ENCODE results near the gene SERPINB5.

SERPINB5 gene

GRCh38 chr18:63528863-63529492, 52.2 kb downstream of the SERPINB5 start:
- DNase-seq (ENCODE audit: low spot score), result no peak

- DNase-seq (ENCODE audit: low spot score), result no peak
Observed at GRCh38 chr18:63532471-63532870, 55.7 kb downstream of the SERPINB5 start.

GRCh38 chr18:63534615-63535014, 57.9 kb downstream of the SERPINB5 start:
- no peak for DNase-seq (ENCODE audit: low spot score)

GRCh38 chr18:63539904-63540510, 63.2 kb downstream of the SERPINB5 start:
- no peak for DNase-seq (ENCODE audit: low spot score)

- DNase-seq (ENCODE audit: low spot score), result no peak
Observed at GRCh38 chr18:63542069-63542468, 65.3 kb downstream of the SERPINB5 start, which contains the start of gene SERPINB12. SERPINB12 (plus strand) TSS chr18:63542369; CDS start chr18:63556160, 13,791 bp downstream.

GRCh38 chr18:63544017-63544416, 67.3 kb downstream of the SERPINB5 start:
- DNase-seq (ENCODE audit: low spot score), result no peak

- DNase-seq (ENCODE audit: low spot score), result no peak
Observed at GRCh38 chr18:63545000-63545399, 68.2 kb downstream of the SERPINB5 start.

- DNase-seq (ENCODE audit: low spot score), result no peak
Observed at GRCh38 chr18:63550068-63550467, 73.3 kb downstream of the SERPINB5 start.

GRCh38 chr18:63551769-63552168, 75.0 kb downstream of the SERPINB5 start:
- no peak for DNase-seq (ENCODE audit: low spot score)

- no peak for DNase-seq (ENCODE audit: low spot score)
Observed at GRCh38 chr18:63552581-63552980, 75.8 kb downstream of the SERPINB5 start.

- DNase-seq (ENCODE audit: low spot score), result no peak
Observed at GRCh38 chr18:63553081-63553480, 76.3 kb downstream of the SERPINB5 start.

All from D341Med (cell line).